GM19035 (cell line): Measurements from ENCODE around the gene HSPA2.
"Not testable (repeated sequence)": the region's sequence is repeated elsewhere in the genome, so short reads cannot be mapped to it uniquely, and the experiment has no call there.

ENCODE experiments used
- ATAC-seq: cut with Tn5 transposase; IDR thresholded peaks from one replicate; pipeline ENCODE4 v1.9.1; 2021; ENCODE audit not compliant: unreplicated experiment

HSPA2 gene

GRCh38 chr14:64513271-64513670 lies 27.3 kb upstream of the HSPA2 start:
- ATAC-seq, result no peak

GRCh38 chr14:64515053-64515452 lies 25.5 kb upstream of the HSPA2 start:
- ATAC-seq, result no peak

- ATAC-seq, result no peak
Observed at GRCh38 chr14:64516969-64517368, 23.6 kb upstream of the HSPA2 start.

- not testable (repeated sequence) for ATAC-seq
Observed at GRCh38 chr14:64517667-64518066, 22.9 kb upstream of the HSPA2 start.

GRCh38 chr14:64518229-64518628 lies 22.3 kb upstream of the HSPA2 start:
- ATAC-seq, result no peak

- ATAC-seq, result no peak
Observed at GRCh38 chr14:64520699-64521098, 19.8 kb upstream of the HSPA2 start.

- no peak for ATAC-seq
Observed at GRCh38 chr14:64522591-64523355, 17.8 kb upstream of the HSPA2 start.

- no peak for ATAC-seq
Observed at GRCh38 chr14:64525354-64525753, 15.2 kb upstream of the HSPA2 start.

- ATAC-seq, result no peak
Observed at GRCh38 chr14:64531567-64531966, 9.0 kb upstream of the HSPA2 start.

- ATAC-seq, result no peak
Observed at GRCh38 chr14:64536488-64537245, 3.9 kb upstream of the HSPA2 start.

- no peak for ATAC-seq
Observed at GRCh38 chr14:64541261-64541971, 875 bp downstream of the HSPA2 start.

GRCh38 chr14:64541972-64542835 lies 1.7 kb downstream of the HSPA2 start:
- no peak for ATAC-seq

- ATAC-seq, result no peak
Observed at GRCh38 chr14:64542836-64543201, 2.3 kb downstream of the HSPA2 start.

GRCh38 chr14:64544607-64545312 lies 4.2 kb downstream of the HSPA2 start:
- ATAC-seq, result no peak

- no peak for ATAC-seq
Observed at GRCh38 chr14:64549016-64549415, 8.5 kb downstream of the HSPA2 start.

GRCh38 chr14:64549791-64550620 lies 9.5 kb downstream of the HSPA2 start, which contains the start of gene PPP1R36:
Gene PPP1R36, plus strand, starts transcription at chr14:64549961. Its CDS starts 37 bp downstream, at chr14:64549998.
- no peak for ATAC-seq

GRCh38 chr14:64550621-64551333 lies 10.2 kb downstream of the HSPA2 start:
- no peak for ATAC-seq

GRCh38 chr14:64554556-64554955 lies 14.0 kb downstream of the HSPA2 start:
- ATAC-seq, result no peak

GRCh38 chr14:64556526-64556925 lies 16.0 kb downstream of the HSPA2 start:
- ATAC-seq, result no peak
